H1 (cell line): ENCODE measurements around the gene MYBPC1. TPM values are rescaled to one million over a fixed set of nuclear protein-coding genes. Genes with fewer than 3 reads are reported as not detected.

Experiments
- CTCF ChIA-PET: fragments of 300-600 bp; sonication (Branson Sonifier 250); formaldehyde crosslinking; loops from one replicate; lab custom pipeline; 2021; ENCODE audit not compliant: partially characterized antibody; lab: Charles Lee
- POLR2A ChIA-PET: fragments of 300-600 bp; sonication (Branson Sonifier 250); formaldehyde crosslinking; loops from one replicate; lab custom pipeline; 2021; ENCODE audit warnings: inconsistent platforms; ENCODE audit not compliant: partially characterized antibody; lab: Charles Lee
- DNase-seq, 2 experiments: peaks; one replicate each; pipeline versions ENCODE4 v3.0.0 to v3.0.0-alpha.2; 2010 to 2022; ENCODE audit warnings: low spot score in 2 of 2, low read depth in 1 of 2, mixed read lengths in 1 of 2
- FAIRE-seq: peaks from 2 replicates; lab custom pipeline; 2011; peaks lifted over from hg19 to GRCh38; lab: Jason Lieb, UNC
- H2AFZ ChIP-seq: 2 replicates; pipeline ENCODE4 v1.8.1; 2012; ENCODE audit warnings: low read length, inconsistent platforms
- H2AK5ac ChIP-seq: 2 replicates; pipeline ENCODE4 v1.6.1; 2013; ENCODE audit warnings: low read depth, low read length
- H2BK120ac ChIP-seq: replicated peaks from 2 replicates; pipeline ENCODE3; 2013; ENCODE audit warnings: low read depth, low read length, inconsistent platforms
- H2BK12ac ChIP-seq: 2 replicates; pipeline ENCODE4 v1.6.1; 2013; ENCODE audit warnings: low read depth, low read length
- H2BK15ac ChIP-seq: 2 replicates; pipeline ENCODE4 v1.6.1; 2013; ENCODE audit warnings: low read length
- H2BK20ac ChIP-seq: 2 replicates; pipeline ENCODE4 v1.6.1; 2013; ENCODE audit warnings: low read length
- H2BK5ac ChIP-seq: 2 replicates; pipeline ENCODE4 v1.6.1; 2013; ENCODE audit warnings: low read depth, low read length
- H3K14ac ChIP-seq: 2 replicates; pipeline ENCODE4 v1.6.1; 2013; ENCODE audit warnings: inconsistent platforms; ENCODE audit not compliant: insufficient read length
- H3K18ac ChIP-seq: 2 replicates; pipeline ENCODE4 v1.6.1; 2013; ENCODE audit warnings: low read length; ENCODE audit errors: extremely low read depth
- H3K23ac ChIP-seq: 2 replicates; pipeline ENCODE4 v1.6.1; 2013; ENCODE audit warnings: inconsistent platforms; ENCODE audit not compliant: insufficient read length
- H3K23me2 ChIP-seq: 2 replicates; pipeline ENCODE4 v1.6.1; 2013; ENCODE audit warnings: low read depth, low read length
- H3K27ac ChIP-seq: 2 replicates; pipeline ENCODE4 v1.6.1; 2011; ENCODE audit warnings: low read depth, low read length, inconsistent platforms
- H3K27me3 ChIP-seq, 4 experiments: replicated peaks in 1 of 4; 1 replicate in 1 of 4; 2 replicates in 3 of 4; pipeline versions ENCODE4 v1.6.1 to v1.8.1; 2011 to 2013; ENCODE audit warnings: low read length in 3 of 4, mild to moderate bottlenecking in 3 of 4, inconsistent platforms in 2 of 4, mixed read lengths in 2 of 4, moderate library complexity in 1 of 4; ENCODE audit not compliant: control insufficient read depth in 3 of 4, insufficient read depth in 3 of 4; ENCODE audit errors: extremely low read depth in 1 of 4
- H3K36me3 ChIP-seq, 4 experiments: 2 replicates each; pipeline versions ENCODE4 v1.6.1 to v1.8.1; 2011 to 2013; ENCODE audit warnings: mild to moderate bottlenecking in 4 of 4, low read length in 3 of 4, moderate library complexity in 2 of 4, control low read depth in 1 of 4, inconsistent platforms in 1 of 4; ENCODE audit not compliant: insufficient read depth in 4 of 4, control insufficient read depth in 2 of 4
- H3K4ac ChIP-seq: replicated peaks from 2 replicates; pipeline ENCODE3; 2013; ENCODE audit warnings: low read length, low read depth, mixed read lengths, inconsistent platforms; ENCODE audit not compliant: insufficient read length
- H3K4me1 ChIP-seq, 4 experiments: replicated peaks in 1 of 4; 1 replicate in 1 of 4; 2 replicates in 3 of 4; pipeline versions ENCODE4 v1.6.1 to v1.8.1; 2011 to 2013; ENCODE audit warnings: low read length in 3 of 4, inconsistent platforms in 2 of 4, mixed read lengths in 1 of 4; ENCODE audit not compliant: insufficient read depth in 4 of 4, control insufficient read depth in 3 of 4
- H3K4me2 ChIP-seq, 2 experiments: 2 replicates each; pipeline versions ENCODE4 v1.6.1 to v1.8.1; 2011 to 2013; ENCODE audit warnings: low read depth in 2 of 2, low read length in 2 of 2, control low read depth in 1 of 2, inconsistent platforms in 1 of 2, mild to moderate bottlenecking in 1 of 2; ENCODE audit not compliant: insufficient read depth in 1 of 2
- H3K4me3 ChIP-seq, 4 experiments: fragments of 200-600, 300-600 bp in 1 of 4; sonication (generic), shearing (Covaris generic), sonication (Bioruptor Twin) in 1 of 4; 2 replicates each; pipeline versions ENCODE4 v1.5.1 to v1.8.1; 2011 to 2016; ENCODE audit warnings: low read length in 4 of 4, low read depth in 3 of 4, control low read depth in 2 of 4, inconsistent platforms in 2 of 4, mild to moderate bottlenecking in 2 of 4, mixed read lengths in 1 of 4, moderate library complexity in 1 of 4; ENCODE audit not compliant: insufficient read depth in 2 of 4; ENCODE audit errors: extremely low read depth in 1 of 4
- H3K56ac ChIP-seq: replicated peaks from 2 replicates; pipeline ENCODE3; 2013; ENCODE audit warnings: low read depth, mild to moderate bottlenecking, mixed read lengths, low read length, inconsistent platforms; ENCODE audit not compliant: insufficient read length
- H3K79me1 ChIP-seq: 2 replicates; pipeline ENCODE4 v1.6.1; 2013; ENCODE audit warnings: low read depth, low read length, control low read depth
- H3K79me2 ChIP-seq, 2 experiments: 2 replicates each; pipeline versions ENCODE4 v1.6.1 to v1.8.1; 2012 to 2013; ENCODE audit warnings: low read length in 2 of 2, mild to moderate bottlenecking in 2 of 2, inconsistent platforms in 1 of 2; ENCODE audit not compliant: insufficient read depth in 2 of 2, control insufficient read depth in 1 of 2
- H3K9ac ChIP-seq, 4 experiments: replicated peaks in 1 of 4; 1 replicate in 1 of 4; 2 replicates in 3 of 4; pipeline versions ENCODE4 v1.6.1 to v1.8.1; 2011 to 2013; ENCODE audit warnings: low read depth in 3 of 4, low read length in 3 of 4, control low read depth in 2 of 4, mild to moderate bottlenecking in 2 of 4, moderate library complexity in 2 of 4, inconsistent platforms in 1 of 4; ENCODE audit errors: extremely low read depth in 1 of 4
- H3K9me3 ChIP-seq, 2 experiments: 2 replicates each; pipeline versions ENCODE4 v1.6.1 to v1.8.1; 2012 to 2013; ENCODE audit warnings: mild to moderate bottlenecking in 2 of 2, moderate library complexity in 2 of 2, control low read depth in 1 of 2, inconsistent platforms in 1 of 2, low read depth in 1 of 2, low read length in 1 of 2, mixed read lengths in 1 of 2; ENCODE audit not compliant: insufficient read depth in 2 of 2
- H4K20me1 ChIP-seq, 2 experiments: replicated peaks in 1 of 2; 2 replicates each; pipeline versions ENCODE3 to v1.8.1; 2011 to 2013; ENCODE audit warnings: inconsistent platforms in 2 of 2, low read length in 2 of 2, mild to moderate bottlenecking in 1 of 2; ENCODE audit not compliant: insufficient read depth in 2 of 2, control insufficient read depth in 1 of 2
- H4K5ac ChIP-seq: 2 replicates; pipeline ENCODE4 v1.6.1; 2013; ENCODE audit warnings: low read length, low read depth, mixed read lengths, inconsistent platforms; ENCODE audit not compliant: insufficient read length
- H4K8ac ChIP-seq: 2 replicates; pipeline ENCODE4 v1.8.0; 2013; ENCODE audit warnings: mild to moderate bottlenecking, moderate library complexity, low read length, inconsistent platforms; ENCODE audit not compliant: insufficient read depth; ENCODE audit errors: extremely low read depth
- H4K91ac ChIP-seq: replicated peaks from 2 replicates; pipeline ENCODE3; 2013; ENCODE audit warnings: low read length, mixed read lengths, inconsistent platforms; ENCODE audit not compliant: insufficient read length
- ASH2L ChIP-seq: fragments of 200-600, 300-600 bp; sonication (generic); IDR thresholded peaks from one replicate; pipeline ENCODE4 v1.7.1; 2017; ENCODE audit warnings: low read length
- EGR1 ChIP-seq: IDR thresholded peaks from 2 replicates; pipeline ENCODE4 v1.6.1; 2011; ENCODE audit warnings: low read depth, low read length, borderline replicate concordance
- NRF1 ChIP-seq: IDR thresholded peaks from 2 replicates; pipeline ENCODE4 v1.6.1; 2011; ENCODE audit warnings: mild to moderate bottlenecking, low read depth, low read length, improper control_type of control experiment
- PHF8 ChIP-seq: fragments of 200-600 bp; sonication (generic); conservative IDR thresholded peaks from 2 replicates; pipeline ENCODE4 v1.7.1; 2012; ENCODE audit warnings: low read depth, mild to moderate bottlenecking, inconsistent platforms, low read length, moderate library complexity
- POLR2A ChIP-seq, 2 experiments: IDR thresholded peaks; 1 replicate in 1 of 2; 2 replicates in 1 of 2; pipeline ENCODE4 v1.6.1; 2011; ENCODE audit warnings: low read depth in 2 of 2, low read length in 2 of 2, mild to moderate bottlenecking in 2 of 2; ENCODE audit errors: control extremely low read depth in 1 of 2
- SIN3A ChIP-seq, 2 experiments: IDR thresholded peaks in 1 of 2; conservative IDR thresholded peaks in 1 of 2; 2 replicates each; pipeline ENCODE4 v1.6.1; 2011 to 2012; ENCODE audit warnings: low read length in 2 of 2, improper control_type of control experiment in 1 of 2, low read depth in 1 of 2, mild to moderate bottlenecking in 1 of 2
- TAF1 ChIP-seq: IDR thresholded peaks from 2 replicates; pipeline ENCODE4 v1.6.1; 2011; ENCODE audit warnings: mild to moderate bottlenecking, low read depth, low read length
- WGBS, 2 experiments: shearing (Covaris generic) in 1 of 2; methylation state at CpG; one replicate each; pipeline versions ENCODE4 v1.1.6 to v1.1.7; 2013 to 2015; ENCODE audit warnings: low lambda C conversion rate in 2 of 2, mixed read lengths in 2 of 2, inconsistent platforms in 1 of 2, low coverage in 1 of 2, missing lambda C conversion rate in 1 of 2; ENCODE audit not compliant: insufficient replicate concordance in 2 of 2, insufficient coverage in 1 of 2, insufficient read length in 1 of 2; ENCODE audit errors: extremely low coverage in 1 of 2, missing lambda C conversion rate in 1 of 2; 5-methylcytosine and 5-hydroxymethylcytosine counted together
- polyA plus RNA-seq, 7 experiments: library from polyadenylated mRNA; depleted of rRNA in 3 of 7; stranded (reverse) in 5 of 7; unstranded in 2 of 7; fragments of >200 nt in 5 of 7; fragments of 200-250 nt in 2 of 7; gene quantifications; 1 replicate in 5 of 7; 2 replicates in 1 of 7; 4 replicates in 1 of 7; pipeline versions ENCODE4 v1.2.1 to v1.2.3, GENCODE V29; 2011 to 2013; ENCODE audit warnings: missing spikeins in 2 of 7, mixed read lengths in 2 of 7
- total RNA-seq: library from RNA; stranded (reverse); fragmentation: NEBNext Ultra II Directional; extraction: Animal tissue kit (Norgen Biotek cat#: 25700); gene quantifications from 2 replicates; pipeline ENCODE4 v1.2.1, GENCODE V29; 2021

Gene MYBPC1
- total and polyA plus RNA-seq, 2 of the 8 experiments (the other 6 are each of a cell fraction or from before 2014, with no cell fraction given): not detected

DNA sequence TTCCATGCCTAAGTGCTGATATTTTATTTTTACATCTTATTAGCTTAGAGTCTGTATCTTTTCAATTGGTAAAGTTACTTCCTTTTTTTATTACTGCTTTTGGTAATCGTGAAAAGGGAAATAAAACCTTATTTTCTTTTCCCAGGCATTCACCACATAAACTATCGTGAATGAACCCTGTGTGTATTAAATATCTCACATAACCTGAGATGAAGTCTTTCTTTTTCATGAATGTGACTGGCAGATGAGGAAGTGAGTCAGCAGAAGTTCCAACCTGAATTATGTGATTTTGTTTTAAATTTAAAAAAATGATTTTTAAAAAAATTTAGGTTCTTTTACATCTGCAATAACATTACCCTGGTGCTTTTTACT lies 26.0 kb downstream of the MYBPC1 start:
- no peak overlapping the region for H2AK5ac ChIP-seq
- no peak overlapping the region for H3K23ac ChIP-seq
- H3K4me3 ChIP-seq: no peak overlapping the region
- no peak overlapping the region for H3K18ac ChIP-seq
- no peak overlapping the region for H4K5ac ChIP-seq
- no peaks in the 10 kb centered on the region for H4K20me1 ChIP-seq
- no peaks in the 10 kb centered on the region for H3K36me3 ChIP-seq
- no peak overlapping the region for H2BK15ac ChIP-seq
- no peak overlapping the region for H2BK5ac ChIP-seq
- ChIA-PET POLR2A (no interaction called here), CTCF (no interaction called here)
- DNase-seq (no peak), FAIRE-seq (no peak)
- H3K9ac ChIP-seq: no peak overlapping the region
- H2AFZ ChIP-seq: no peak overlapping the region
- H3K27me3 ChIP-seq: no peaks in the 10 kb centered on the region
- TF ChIP-seq SIN3A (conservative IDR thresholded peaks at IDR 0.05 in 1 of 2, IDR thresholded peaks at IDR 0.05 in 1 of 2; ENCODE audit: low read depth in 1 of 2, low read length in 2 of 2) (no peak), TAF1 (no peak), POLR2A (IDR thresholded peaks at IDR 0.05; ENCODE audit: control extremely low read depth in 1 of 2, low read depth in 2 of 2, low read length in 2 of 2) (no peak), PHF8 (no peak), EGR1 (no peak), ASH2L (no peak), NRF1 (no peak)
- 96% methylated on average over 2 of the region's 2 CpGs; no CpG with 5 or more reads in 1 of the 2 experiments for WGBS, 2 experiments
- H3K23me2 ChIP-seq: no peaks in the 10 kb centered on the region
- H2BK120ac ChIP-seq: no peak overlapping the region
- no peak overlapping the region for H4K91ac ChIP-seq
- H3K79me2 ChIP-seq: no peaks in the 10 kb centered on the region
- H2BK12ac ChIP-seq: no peak overlapping the region
- no peak overlapping the region for H4K8ac ChIP-seq
- H3K9me3 ChIP-seq: no peaks in the 10 kb centered on the region
- no peak overlapping the region for H3K56ac ChIP-seq
- H3K4me1 ChIP-seq: no peaks in the 10 kb centered on the region
- no peak overlapping the region for H2BK20ac ChIP-seq
- H3K27ac ChIP-seq: no peak overlapping the region
- H3K4me2 ChIP-seq: no peak overlapping the region
- H3K79me1 ChIP-seq: no peaks in the 10 kb centered on the region
- no peak overlapping the region for H3K14ac ChIP-seq
- H3K4ac ChIP-seq: no peak overlapping the region
